ENCODE data around the gene EDN2.

Gene EDN2

GRCh38 chr1:41484402-41485241 is at the start of gene EDN2:
TSS of gene EDN2 (minus strand) at chr1:41484683. CDS start at chr1:41484601, 82 bp downstream.
- DNase-seq: no peak

DNA sequence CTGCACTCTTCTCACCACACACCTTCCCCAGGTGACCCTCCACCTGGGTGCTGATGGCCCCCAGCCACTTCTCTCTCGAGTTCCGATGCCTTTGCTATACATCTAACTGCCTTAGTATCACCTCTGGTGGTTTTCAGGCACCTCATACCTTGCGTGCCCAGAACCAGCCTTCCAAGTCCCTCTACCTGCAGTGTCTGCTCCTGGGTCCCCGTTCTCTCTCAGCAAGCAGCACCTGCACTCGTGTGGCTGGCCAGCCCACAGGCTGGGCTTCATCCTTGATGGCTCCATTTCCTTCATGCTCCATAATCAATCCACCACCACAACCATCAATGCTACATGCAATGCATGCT is 49.2 kb upstream of the EDN2 start:
- DNase-seq: no peak

DNA sequence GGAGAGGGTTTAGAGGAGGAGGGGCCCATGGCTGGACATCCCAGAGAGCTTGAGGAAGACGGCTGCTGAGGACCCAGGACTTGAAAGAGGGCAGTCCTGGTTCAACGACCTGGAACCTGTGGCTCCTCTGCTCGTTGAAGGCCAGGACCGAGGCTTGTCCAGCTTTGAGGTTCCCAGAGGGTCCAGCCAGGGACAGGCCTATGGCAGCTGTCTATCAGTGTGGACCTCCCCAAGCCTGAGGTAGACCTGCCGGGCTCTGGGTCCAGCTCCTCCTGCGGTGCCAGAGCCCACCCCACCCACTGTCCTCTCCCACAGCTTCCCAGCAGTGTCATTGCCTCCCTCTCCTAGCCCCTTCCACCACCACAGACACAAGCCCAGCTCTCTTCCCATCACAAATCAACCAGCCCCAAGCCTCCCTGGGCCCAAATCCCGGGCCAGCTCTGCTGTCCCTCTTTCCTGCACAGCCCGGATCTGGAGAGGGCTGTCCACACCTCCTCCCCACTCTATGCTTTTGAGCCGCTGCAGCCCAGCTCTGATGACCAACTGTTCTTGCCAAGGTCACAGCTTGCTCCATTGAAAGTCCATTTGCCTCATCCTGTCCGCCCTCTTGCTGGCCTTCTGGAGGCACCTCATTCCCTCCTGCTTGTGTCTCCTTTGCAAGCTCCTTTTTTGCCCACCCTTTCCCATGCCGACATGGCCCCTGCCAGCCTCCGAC is 48.7 kb upstream of the EDN2 start:
- DNase-seq: no peak

DNA sequence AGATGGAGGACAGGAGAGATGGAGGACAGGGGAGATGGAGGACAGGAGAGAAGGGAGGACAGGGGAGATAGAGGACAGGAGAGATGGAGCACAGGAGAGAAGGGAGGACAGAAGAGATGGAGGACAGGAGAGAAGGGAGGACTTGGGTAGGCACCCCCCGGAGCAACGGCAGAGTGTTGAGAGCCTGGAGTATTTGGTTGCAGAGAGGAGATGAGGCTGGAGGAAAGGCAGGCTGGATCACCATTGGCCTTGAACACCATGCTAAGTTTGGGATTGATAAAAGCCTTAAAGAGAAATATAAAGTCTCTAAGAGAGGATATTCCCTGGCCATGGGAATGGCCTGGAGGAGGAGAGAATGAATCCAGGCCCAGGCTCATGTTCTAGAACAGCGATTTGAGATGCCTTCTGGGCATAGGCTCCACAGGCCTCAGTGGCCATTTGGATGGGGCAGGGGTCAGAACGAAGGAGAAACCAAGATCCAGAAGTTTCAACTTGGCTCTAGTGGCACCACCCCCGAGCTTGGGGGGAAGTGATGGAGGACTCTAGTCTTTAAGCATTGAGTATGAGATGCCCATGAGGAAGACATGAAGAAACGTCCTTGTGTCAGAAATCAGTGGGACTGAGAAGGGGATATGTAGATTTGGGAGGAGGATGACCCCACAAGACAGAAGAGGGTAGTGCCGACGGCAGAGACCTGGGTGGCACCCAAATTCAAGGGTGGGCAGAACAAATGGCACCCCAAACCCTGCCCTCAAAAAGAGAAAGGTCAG is 47.9 kb upstream of the EDN2 start:
- no peak for DNase-seq

- DNase-seq: no peak
Observed at GRCh38 chr1:41530411-41530810, 45.9 kb upstream of the EDN2 start.

GRCh38 chr1:41529621-41530395 is 45.3 kb upstream of the EDN2 start:
- no peak for DNase-seq

DNA sequence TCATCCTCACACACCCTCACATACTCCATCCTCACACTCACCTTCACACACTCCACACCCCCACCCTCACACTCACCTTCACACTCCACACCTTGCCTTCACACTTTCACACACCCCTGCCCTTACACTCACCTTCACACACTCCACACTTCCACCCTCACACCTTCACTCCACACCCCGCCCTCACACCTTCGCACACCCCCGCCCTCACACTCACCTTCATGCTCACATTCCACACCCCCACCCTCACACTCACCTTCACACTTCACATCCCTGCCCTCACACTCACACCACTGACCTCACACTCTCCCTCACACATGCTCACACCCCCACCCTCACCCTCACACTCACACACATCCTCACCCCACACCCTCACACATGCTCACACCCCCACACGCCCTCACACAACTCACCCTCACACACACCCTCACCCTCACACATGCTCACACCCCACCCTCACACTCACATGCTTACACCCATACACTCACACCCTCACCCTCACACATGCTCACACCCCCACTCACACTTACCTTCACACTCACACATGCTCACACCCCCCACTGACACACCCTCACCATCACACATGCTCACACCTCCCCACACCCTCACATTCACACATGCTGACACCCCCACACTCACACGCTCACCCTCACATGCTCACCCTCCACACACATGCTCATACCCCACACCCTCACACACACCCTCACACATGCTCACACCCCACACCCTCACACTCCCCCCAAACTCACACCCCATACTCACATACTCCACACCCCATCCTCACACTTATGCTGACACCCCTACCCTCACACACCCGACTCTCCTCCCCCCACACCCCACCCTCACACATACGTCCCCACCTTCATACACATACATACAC is 44.5 kb upstream of the EDN2 start:
- DNase-seq: no peak

- no peak for DNase-seq
Observed at GRCh38 chr1:41528106-41528505, 43.6 kb upstream of the EDN2 start.

DNA sequence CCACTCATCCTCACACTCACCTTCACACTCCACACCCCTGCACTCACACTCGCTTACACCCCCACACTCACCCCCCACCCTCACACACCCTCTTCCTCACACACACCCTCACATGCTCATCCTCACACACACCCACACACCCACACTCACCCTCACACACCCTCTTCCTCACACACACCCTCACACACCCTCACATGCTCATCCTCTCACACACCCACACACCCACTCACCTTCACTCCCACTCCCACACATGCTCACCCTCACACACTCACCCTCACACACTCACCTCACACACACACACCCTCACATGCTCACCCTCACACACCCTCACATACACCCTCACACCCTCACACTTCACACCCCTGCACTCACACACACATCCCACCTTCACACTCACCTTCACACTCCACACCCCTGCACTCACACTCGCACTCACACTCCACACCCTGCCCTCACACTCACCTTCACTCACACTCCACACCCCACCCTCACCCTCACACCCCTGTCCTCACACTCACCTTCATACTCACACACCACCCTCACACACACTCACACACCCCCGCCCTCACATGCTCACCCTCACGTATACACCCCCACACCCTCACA is 42.6 kb upstream of the EDN2 start:
- DNase-seq: no peak

DNA sequence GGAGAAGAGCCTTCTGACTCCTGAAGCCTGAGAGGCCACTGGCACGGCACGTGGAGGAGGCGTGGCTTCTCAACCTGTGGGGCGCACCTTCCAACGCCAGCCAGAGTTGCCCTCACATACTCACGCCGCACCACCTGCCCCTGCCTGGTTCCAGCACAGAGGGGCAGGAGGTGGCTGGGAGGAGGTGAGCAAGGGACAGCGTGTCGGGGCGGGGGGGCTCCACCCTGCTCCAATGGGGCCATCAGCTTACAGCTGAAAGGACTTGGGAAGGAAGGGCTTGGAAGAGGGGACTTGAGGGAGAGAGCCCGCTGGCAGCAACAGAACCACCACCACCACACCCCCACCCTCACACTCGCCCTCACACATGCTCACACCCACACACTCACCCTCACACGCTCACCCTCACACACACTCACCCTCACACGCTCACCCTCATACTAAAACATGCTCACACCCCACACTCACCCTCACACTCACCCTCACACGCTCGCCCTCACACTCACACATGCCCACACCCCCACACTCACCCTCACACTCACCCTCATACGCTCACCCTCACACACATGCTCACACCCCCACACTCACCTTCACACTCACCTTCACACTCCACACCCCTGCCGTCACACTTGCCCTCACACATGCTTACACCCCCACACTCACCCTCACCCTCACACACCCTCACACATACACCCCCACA is 41.6 kb upstream of the EDN2 start:
- no peak for DNase-seq

GRCh38 chr1:41524676-41525675 is 40.5 kb upstream of the EDN2 start:
- no peak for DNase-seq

- DNase-seq: no peak
Observed at GRCh38 chr1:41523949-41524675, 39.6 kb upstream of the EDN2 start.

- no peak for DNase-seq
Observed at GRCh38 chr1:41523071-41523470, 38.6 kb upstream of the EDN2 start.

- no peak for DNase-seq
Observed at GRCh38 chr1:41521766-41522165, 37.3 kb upstream of the EDN2 start.

GRCh38 chr1:41520951-41521752 is 36.7 kb upstream of the EDN2 start:
- DNase-seq: no peak

DNA sequence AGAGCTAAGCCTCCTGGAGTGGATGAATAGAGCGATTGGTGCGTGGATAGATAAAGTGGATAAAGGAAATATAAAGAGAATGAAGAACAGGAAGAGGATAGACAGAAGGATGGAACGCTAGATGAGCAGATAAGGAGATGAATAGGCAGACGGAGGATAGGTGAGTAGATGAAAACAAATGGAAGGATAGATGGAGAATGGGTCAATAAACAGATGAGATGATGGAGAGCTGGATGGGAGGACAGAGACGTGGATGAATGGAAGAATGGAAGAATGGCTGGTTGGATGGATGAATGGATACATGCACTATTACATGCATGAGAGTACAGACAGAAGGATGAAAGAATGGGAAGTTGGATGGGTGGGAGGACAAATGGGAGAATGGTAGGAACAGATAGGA is 35.2 kb upstream of the EDN2 start:
- no peak for DNase-seq

GRCh38 chr1:41518471-41518870 is 34.0 kb upstream of the EDN2 start:
- DNase-seq: no peak

- no peak for DNase-seq
Observed at GRCh38 chr1:41517062-41517438, 32.6 kb upstream of the EDN2 start.

Measured in CD4-positive, alpha-beta T cell treated with Interleukin-15 for 1 hour (primary cell).